Activated CD4-positive, alpha-beta T cell treated with anti-CD3 and anti-CD28 coated beads, Interleukin-2, amount 10 ng/mL, durations not matched to agents 24 days and 14 days (primary cell): Measurements from ENCODE around the gene MTRR. TPM values are rescaled to one million over a fixed set of nuclear protein-coding genes. Genes with fewer than 3 reads are reported as not detected.

Experiments used
- DNase-seq: peaks from one replicate; pipeline ENCODE4 v3.0.0; 2022
- H3K27ac Mint-ChIP-seq: one replicate; pipeline ENCODE4 v1.8.0; 2022; ENCODE audit warnings: mild to moderate bottlenecking, mixed read lengths
- H3K27me3 Mint-ChIP-seq: one replicate; pipeline ENCODE4 v1.8.0; 2022; ENCODE audit warnings: mixed read lengths
- H3K36me3 Mint-ChIP-seq: one replicate; pipeline ENCODE4 v1.8.0; 2022; ENCODE audit warnings: low read depth, mild to moderate bottlenecking, mixed read lengths
- H3K4me1 Mint-ChIP-seq: one replicate; pipeline ENCODE4 v1.8.0; 2021; ENCODE audit warnings: mixed read lengths
- H3K4me3 Mint-ChIP-seq: one replicate; pipeline ENCODE4 v1.8.0; 2022; ENCODE audit warnings: mild to moderate bottlenecking, moderate library complexity, mixed read lengths
- H3K9me3 Mint-ChIP-seq: one replicate; pipeline ENCODE4 v1.8.0; 2021; ENCODE audit warnings: mixed read lengths
- intact Hi-C: fragments of 100-400 bp; cut with micrococcal nuclease; formaldehyde crosslinking; loops from one replicate; pipeline ENCODE4 v1.15.1; 2023
- total RNA-seq: library from RNA; stranded (reverse); gene quantifications from 2 replicates; pipeline ENCODE4 v1.2.3, GENCODE V29; 2022

The MTRR gene
- total RNA-seq = 64.4 and 76.8 TPM in 2 replicates

DNA sequence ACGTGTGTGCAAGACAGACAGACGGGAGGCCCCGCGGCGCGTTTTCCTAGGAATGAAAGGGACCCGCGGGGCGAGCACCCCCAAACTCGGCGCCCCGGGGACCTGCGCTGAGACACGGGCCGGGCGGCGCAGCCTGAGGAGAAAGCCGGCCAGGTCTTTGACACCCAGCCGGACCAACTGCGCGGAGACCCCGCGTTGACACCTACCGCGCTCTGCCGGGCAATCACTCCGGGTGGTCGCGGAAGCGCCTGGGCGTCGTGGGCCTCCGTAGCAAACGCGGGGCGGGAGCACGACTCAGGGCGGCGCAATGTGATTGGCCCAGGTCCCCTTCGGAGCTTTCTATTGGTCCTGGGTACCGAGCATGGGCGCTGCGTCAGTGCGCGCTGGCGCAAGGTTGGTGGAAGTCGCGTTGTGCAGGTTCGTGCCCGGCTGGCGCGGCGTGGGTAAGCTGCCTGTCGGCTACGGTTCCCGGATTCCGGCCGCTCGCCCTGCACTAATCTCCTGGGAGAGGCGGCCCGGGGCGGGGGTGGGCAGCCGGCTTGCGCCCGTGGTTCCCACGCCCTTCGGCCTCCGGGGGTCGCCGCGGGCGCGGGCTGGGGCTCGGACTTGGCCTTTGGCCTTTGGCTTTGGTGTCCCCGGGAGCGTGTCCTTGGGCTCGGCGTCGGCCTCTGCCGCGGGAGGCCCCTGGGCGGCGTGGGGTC lies at the start of gene MTRR, which contains the start of gene FASTKD3:
Gene MTRR, plus strand, starts transcription at position 376 of the 701 bp plus-strand sequence. CDS start 1,647 bp downstream, outside the sequence.
Gene FASTKD3, minus strand, starts transcription at position 259 of the 701 bp plus-strand sequence. CDS start 948 bp downstream, outside the sequence.
- Mint-ChIP-seq H3K27me3 (no peaks in the 10 kb centered on the region), H3K36me3 (peaks cover 46% of the 10 kb centered on the region), H3K4me1 (peaks cover 64% of the 10 kb centered on the region), H3K4me3 (peak within 1 kb of the TSS; percentile 99), H3K27ac (peak within 1 kb of the TSS; percentile 92), H3K9me3 (no peaks in the 10 kb centered on the region)
- intact Hi-C loops = loop anchor here (1.0 to 5.0 kb wide), 4 partner anchors 9 to 1237 kb away; partner anchors contain the start of gene TENT4A
- peak; percentile 97 for DNase-seq

DNA sequence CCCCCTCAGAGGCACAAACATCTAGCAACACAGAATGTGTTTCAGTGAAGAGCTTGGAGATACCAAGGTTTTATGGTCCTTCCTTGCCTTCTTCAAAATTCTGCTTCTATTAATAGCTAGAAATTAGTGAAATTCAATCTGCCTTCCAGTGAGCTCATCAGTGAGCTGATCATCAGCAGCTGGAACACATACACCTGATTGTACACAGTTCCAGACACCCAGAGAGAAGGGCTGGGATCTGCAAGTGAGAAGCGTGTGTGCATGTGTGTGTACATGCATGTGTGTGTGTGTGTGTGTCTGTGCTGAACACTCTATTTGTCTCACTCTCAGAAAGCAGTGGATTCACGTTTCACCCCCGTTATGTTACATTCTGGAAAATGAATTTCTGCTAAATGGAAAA lies 46.5 kb upstream of the MTRR start:
- no peak for DNase-seq
- Mint-ChIP-seq H3K9me3 (no peaks in the 10 kb centered on the region), H3K4me3 (no peak overlapping the region), H3K27ac (no peak overlapping the region), H3K4me1 (no peaks in the 10 kb centered on the region), H3K27me3 (peaks cover 7% of the 10 kb centered on the region), H3K36me3 (no peaks in the 10 kb centered on the region)
- intact Hi-C loops = no loop called here

- no peaks in the 10 kb centered on the region for H3K36me3 Mint-ChIP-seq
- no peak overlapping the region for H3K27ac Mint-ChIP-seq
- intact Hi-C loops = no loop called here
- H3K4me3 Mint-ChIP-seq = no peak overlapping the region
- H3K9me3 Mint-ChIP-seq = no peaks in the 10 kb centered on the region
- H3K27me3 Mint-ChIP-seq = peaks cover 7% of the 10 kb centered on the region
- DNase-seq = no peak
- H3K4me1 Mint-ChIP-seq = no peaks in the 10 kb centered on the region
These were observed 45.4 kb upstream of the MTRR start for GRCh38 chr5:7823594-7823993.

DNA sequence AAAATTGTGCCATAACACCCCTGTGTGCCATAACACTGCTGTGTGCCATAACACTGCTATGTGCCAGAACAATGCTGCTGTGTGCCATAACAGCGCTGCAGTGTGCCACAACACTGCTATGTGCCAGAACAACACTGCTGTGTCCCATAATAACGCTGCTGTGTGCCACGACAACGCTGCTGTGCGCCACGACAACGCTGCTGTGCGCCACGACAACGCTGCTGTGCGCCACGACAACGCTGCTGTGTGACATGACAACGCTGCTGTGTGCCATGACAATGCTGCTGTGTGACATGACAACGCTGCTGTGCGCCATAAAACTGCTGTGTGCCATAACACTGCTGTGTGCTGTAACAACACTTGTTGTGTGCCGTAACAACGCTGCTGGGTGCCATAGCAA lies 44.0 kb upstream of the MTRR start:
- Mint-ChIP-seq H3K4me1 (no peaks in the 10 kb centered on the region), H3K36me3 (no peaks in the 10 kb centered on the region), H3K27me3 (peaks cover 7% of the 10 kb centered on the region), H3K4me3 (no peak overlapping the region), H3K9me3 (no peaks in the 10 kb centered on the region), H3K27ac (no peak overlapping the region)
- intact Hi-C loops = no loop called here
- no peak for DNase-seq

DNA sequence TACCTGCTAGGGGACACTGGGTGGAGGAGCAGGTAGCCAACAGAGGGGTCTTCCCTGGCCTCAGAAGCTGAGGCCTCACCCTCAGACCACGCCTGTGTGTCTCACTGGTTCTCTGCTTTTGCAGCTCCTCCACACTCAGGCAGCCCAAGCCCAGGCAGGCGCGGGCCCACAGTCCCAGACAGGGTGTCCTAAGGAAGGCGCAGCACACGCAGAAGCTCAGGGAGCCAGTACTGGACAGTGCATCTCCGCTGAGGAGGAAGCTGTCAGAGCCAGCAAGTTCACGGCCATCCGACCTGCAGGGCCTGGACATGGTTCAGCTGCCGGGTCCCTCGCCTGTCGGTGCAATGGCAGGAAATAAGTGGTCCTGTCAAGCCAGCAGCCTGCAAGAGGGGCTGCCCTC lies 43.3 kb upstream of the MTRR start:
- no peak overlapping the region for H3K4me3 Mint-ChIP-seq
- DNase-seq = no peak
- intact Hi-C loops = no loop called here
- H3K27me3 Mint-ChIP-seq = peaks cover 7% of the 10 kb centered on the region
- no peaks in the 10 kb centered on the region for H3K4me1 Mint-ChIP-seq
- H3K9me3 Mint-ChIP-seq = no peaks in the 10 kb centered on the region
- no peak overlapping the region for H3K27ac Mint-ChIP-seq
- no peaks in the 10 kb centered on the region for H3K36me3 Mint-ChIP-seq

DNA sequence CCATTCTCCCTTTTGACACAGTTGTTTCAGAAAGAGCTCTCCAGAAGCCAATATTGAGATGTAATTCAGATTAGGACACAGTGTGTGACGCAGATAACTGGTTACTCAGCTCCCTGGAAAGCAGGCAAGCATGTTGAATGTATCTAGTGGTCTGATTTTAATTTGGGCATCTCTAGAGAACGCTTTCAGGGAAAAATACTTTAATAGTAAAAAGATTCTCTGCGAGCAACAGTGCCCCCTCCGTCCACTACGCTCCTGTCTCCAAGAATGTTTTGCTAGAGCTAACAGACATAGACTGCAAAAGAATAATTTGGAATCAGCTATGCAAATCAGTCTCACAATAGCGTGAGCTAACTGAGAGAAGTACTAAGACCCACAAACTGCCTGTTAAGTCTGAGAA lies 41.3 kb upstream of the MTRR start:
- H3K4me3 Mint-ChIP-seq = no peak overlapping the region
- intact Hi-C loops = no loop called here
- no peaks in the 10 kb centered on the region for H3K9me3 Mint-ChIP-seq
- no peaks in the 10 kb centered on the region for H3K4me1 Mint-ChIP-seq
- H3K36me3 Mint-ChIP-seq = no peaks in the 10 kb centered on the region
- DNase-seq = no peak
- H3K27ac Mint-ChIP-seq = no peak overlapping the region
- no peaks in the 10 kb centered on the region for H3K27me3 Mint-ChIP-seq

- Mint-ChIP-seq H3K27me3 (no peaks in the 10 kb centered on the region), H3K4me1 (no peaks in the 10 kb centered on the region), H3K27ac (no peak overlapping the region), H3K36me3 (no peaks in the 10 kb centered on the region), H3K4me3 (no peak overlapping the region), H3K9me3 (no peaks in the 10 kb centered on the region)
- intact Hi-C loops = no loop called here
- DNase-seq = no peak
These were observed 40.7 kb upstream of the MTRR start for GRCh38 chr5:7828269-7828668.

GRCh38 chr5:7834982-7835381 lies 34.0 kb upstream of the MTRR start:
- intact Hi-C loops = no loop called here
- Mint-ChIP-seq H3K36me3 (no peaks in the 10 kb centered on the region), H3K4me1 (no peaks in the 10 kb centered on the region), H3K9me3 (no peaks in the 10 kb centered on the region), H3K27me3 (peaks cover 5% of the 10 kb centered on the region), H3K4me3 (no peak overlapping the region), H3K27ac (no peak overlapping the region)
- no peak for DNase-seq

DNA sequence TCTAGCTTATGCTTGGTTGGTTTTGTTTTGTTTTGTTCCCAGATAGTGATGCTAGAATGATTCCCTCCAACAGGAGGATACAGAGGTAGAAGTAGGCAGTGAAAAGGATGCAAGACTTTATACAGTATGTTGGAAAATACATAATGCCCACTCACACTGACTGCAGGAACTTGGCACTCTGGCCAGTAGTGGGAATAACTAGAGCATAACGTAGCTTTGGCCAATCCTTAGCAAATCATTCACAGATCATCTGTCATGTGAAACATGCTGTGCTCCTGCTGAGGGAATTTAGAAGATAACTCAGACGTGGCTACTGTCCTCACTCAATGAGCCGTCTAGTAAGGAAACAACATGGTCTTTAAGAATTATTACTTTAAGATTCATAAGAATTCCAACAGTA lies 31.5 kb upstream of the MTRR start:
- no peak for DNase-seq
- H3K9me3 Mint-ChIP-seq = no peaks in the 10 kb centered on the region
- no peaks in the 10 kb centered on the region for H3K4me1 Mint-ChIP-seq
- no peak overlapping the region for H3K4me3 Mint-ChIP-seq
- H3K27me3 Mint-ChIP-seq = peaks cover 9% of the 10 kb centered on the region
- intact Hi-C loops = no loop called here
- no peaks in the 10 kb centered on the region for H3K36me3 Mint-ChIP-seq
- H3K27ac Mint-ChIP-seq = no peak overlapping the region

GRCh38 chr5:7842531-7842930 lies 26.4 kb upstream of the MTRR start:
- Mint-ChIP-seq H3K9me3 (no peaks in the 10 kb centered on the region), H3K36me3 (no peaks in the 10 kb centered on the region), H3K27ac (no peak overlapping the region), H3K27me3 (peaks cover 25% of the 10 kb centered on the region), H3K4me3 (no peak overlapping the region), H3K4me1 (no peaks in the 10 kb centered on the region)
- DNase-seq = no peak
- intact Hi-C loops = no loop called here

- H3K4me1 Mint-ChIP-seq = peaks cover 4% of the 10 kb centered on the region
- intact Hi-C loops = no loop called here
- H3K27me3 Mint-ChIP-seq = peaks cover 41% of the 10 kb centered on the region
- no peaks in the 10 kb centered on the region for H3K36me3 Mint-ChIP-seq
- H3K4me3 Mint-ChIP-seq = no peak overlapping the region
- DNase-seq = no peak
- H3K27ac Mint-ChIP-seq = no peak overlapping the region
- no peaks in the 10 kb centered on the region for H3K9me3 Mint-ChIP-seq
These were observed 24.0 kb upstream of the MTRR start for GRCh38 chr5:7844901-7845300.

GRCh38 chr5:7845557-7845956 lies 23.4 kb upstream of the MTRR start:
- intact Hi-C loops = no loop called here

DNA sequence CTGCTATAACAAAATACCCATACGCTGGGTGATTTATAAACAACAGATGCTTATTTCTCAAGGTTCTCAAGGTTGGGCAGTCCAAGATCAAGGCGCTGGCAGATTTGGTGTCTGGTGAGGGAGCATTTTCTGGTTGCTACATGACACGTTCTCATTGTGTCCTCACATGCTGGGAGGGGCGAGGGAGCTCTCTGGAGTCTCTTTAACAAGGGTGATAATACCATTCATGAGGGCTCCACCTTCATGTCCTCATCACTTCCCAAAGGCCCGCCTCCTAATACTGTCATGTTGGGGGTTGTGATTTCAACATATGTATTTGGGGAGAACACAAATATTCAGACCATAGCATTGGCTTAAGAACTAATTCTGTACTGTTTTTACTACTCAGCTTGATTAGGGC lies 22.6 kb upstream of the MTRR start:
- no peak overlapping the region for H3K27ac Mint-ChIP-seq
- no peak for DNase-seq
- H3K9me3 Mint-ChIP-seq = no peaks in the 10 kb centered on the region
- peaks cover 8% of the 10 kb centered on the region for H3K4me1 Mint-ChIP-seq
- H3K36me3 Mint-ChIP-seq = peaks cover 2% of the 10 kb centered on the region
- peaks cover 46% of the 10 kb centered on the region for H3K27me3 Mint-ChIP-seq
- intact Hi-C loops = no loop called here
- H3K4me3 Mint-ChIP-seq = no peak overlapping the region

More at GRCh38 chr5:7845557-7845956, 23.4 kb upstream of the MTRR start:
- DNase-seq = no peak
- H3K4me1 Mint-ChIP-seq = peaks cover 5% of the 10 kb centered on the region
- H3K4me3 Mint-ChIP-seq = no peak overlapping the region
- H3K36me3 Mint-ChIP-seq = no peaks in the 10 kb centered on the region
- no peaks in the 10 kb centered on the region for H3K9me3 Mint-ChIP-seq
- no peak overlapping the region for H3K27ac Mint-ChIP-seq
- peaks cover 43% of the 10 kb centered on the region for H3K27me3 Mint-ChIP-seq

DNA sequence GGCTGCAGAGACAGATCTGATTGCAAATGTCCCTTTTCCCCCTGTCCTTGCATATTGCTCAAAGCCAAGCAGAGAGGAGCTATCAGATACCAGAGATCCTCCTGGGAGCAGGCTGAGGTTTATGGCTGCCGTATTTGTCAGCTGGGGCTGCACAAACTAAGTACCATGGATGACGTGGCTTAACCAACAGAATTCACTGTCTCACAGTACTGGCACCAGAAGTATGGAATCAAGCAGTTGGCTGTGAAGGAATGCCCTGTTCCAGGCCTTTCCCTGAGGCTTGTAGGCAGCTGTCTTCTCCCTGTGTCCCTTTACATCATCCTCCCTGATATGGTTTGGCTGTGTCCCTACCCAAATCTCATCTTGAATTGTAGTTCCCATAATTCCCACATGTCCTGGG lies 20.7 kb upstream of the MTRR start:
- Mint-ChIP-seq H3K27me3 (peaks cover 47% of the 10 kb centered on the region), H3K36me3 (peaks cover 2% of the 10 kb centered on the region), H3K4me1 (peaks cover 19% of the 10 kb centered on the region), H3K4me3 (no peak overlapping the region), H3K9me3 (no peaks in the 10 kb centered on the region), H3K27ac (no peak overlapping the region)
- DNase-seq = no peak
- intact Hi-C loops = no loop called here
